Measurements from ENCODE around the gene HPD. TPM values are rescaled to one million over a fixed set of nuclear protein-coding genes. Genes with fewer than 3 reads are reported as not detected.

HPD gene
- polyA plus RNA-seq, 10 donors: 0.11 to 0.14 TPM; not detected in 8

Other genes with a start within 250 kb of the HPD start
- gene ORAI1, start 232.3 kb downstream of the HPD start, polyA plus RNA-seq (ENCODE audit: insufficient read length in 10 of 10): 10 to 100 TPM; 23.8 to 42.1 (median 35.7) TPM
- under 1 TPM; 0.12 to 0.74 (median 0.29) TPM for gene MORN3, start 189.2 kb downstream of the HPD start, polyA plus RNA-seq (ENCODE audit: insufficient read length in 10 of 10)
- 10 to 100 TPM; 10.6 to 22.9 (median 17.0) TPM for gene TMEM120B, start 146.1 kb downstream of the HPD start, polyA plus RNA-seq (ENCODE audit: insufficient read length in 10 of 10)
- gene RHOF, start 65.2 kb downstream of the HPD start, polyA plus RNA-seq (ENCODE audit: insufficient read length in 10 of 10): 1 to 10 TPM; 1.3 to 4.6 (median 2.2) TPM
- gene SETD1B, start 54.9 kb downstream of the HPD start, polyA plus RNA-seq (ENCODE audit: insufficient read length in 10 of 10): 10 to 100 TPM in 3 of 10 donors, 1 to 10 TPM in 7; 6.6 to 11.2 (median 8.7) TPM
- gene PSMD9, start 29.9 kb upstream of the HPD start, polyA plus RNA-seq (ENCODE audit: insufficient read length in 10 of 10): 10 to 100 TPM; 33.4 to 56.1 (median 42.0) TPM
- gene CFAP251, start 59.7 kb upstream of the HPD start, polyA plus RNA-seq (ENCODE audit: insufficient read length in 10 of 10): 1 to 10 TPM in 7 of 10 donors, under 1 TPM in 3; 0.54 to 2.2 (median 1.2) TPM
- 10 to 100 TPM; 12.5 to 17.5 (median 14.7) TPM for gene BCL7A, start 163.0 kb upstream of the HPD start, polyA plus RNA-seq (ENCODE audit: insufficient read length in 10 of 10)
- gene MLXIP, start 219.9 kb upstream of the HPD start, polyA plus RNA-seq (ENCODE audit: insufficient read length in 10 of 10): 10 to 100 TPM; 22.1 to 36.0 (median 28.1) TPM

Data from muscle of back (tissue), 10 donors.